ENCODE results near the gene UPK1B.
"Not testable (repeated sequence)": the region's sequence is repeated elsewhere in the genome, so short reads cannot be mapped to it uniquely, and the experiment has no call there.

DNA sequence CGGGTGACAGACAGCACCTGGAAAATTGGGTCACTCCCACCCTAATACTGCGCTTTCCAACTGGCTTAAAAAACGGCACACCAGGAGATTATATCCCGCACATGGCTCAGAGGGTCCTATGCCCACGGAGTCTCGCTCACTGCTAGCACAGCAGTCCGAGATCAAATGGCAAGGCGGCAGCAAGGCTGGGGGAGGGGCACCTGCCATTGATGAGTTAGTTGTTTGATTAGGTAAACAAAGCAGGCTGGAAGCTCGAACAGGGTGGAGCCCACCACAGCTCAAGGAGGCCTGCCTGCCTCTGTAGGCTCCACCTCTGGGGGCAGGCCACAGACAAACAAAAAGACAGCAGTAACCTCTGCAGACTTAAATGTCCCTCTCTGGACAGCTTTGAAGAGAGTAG lies 8.7 kb upstream of the UPK1B start:
- TF ChIP-seq, protein P1, sequence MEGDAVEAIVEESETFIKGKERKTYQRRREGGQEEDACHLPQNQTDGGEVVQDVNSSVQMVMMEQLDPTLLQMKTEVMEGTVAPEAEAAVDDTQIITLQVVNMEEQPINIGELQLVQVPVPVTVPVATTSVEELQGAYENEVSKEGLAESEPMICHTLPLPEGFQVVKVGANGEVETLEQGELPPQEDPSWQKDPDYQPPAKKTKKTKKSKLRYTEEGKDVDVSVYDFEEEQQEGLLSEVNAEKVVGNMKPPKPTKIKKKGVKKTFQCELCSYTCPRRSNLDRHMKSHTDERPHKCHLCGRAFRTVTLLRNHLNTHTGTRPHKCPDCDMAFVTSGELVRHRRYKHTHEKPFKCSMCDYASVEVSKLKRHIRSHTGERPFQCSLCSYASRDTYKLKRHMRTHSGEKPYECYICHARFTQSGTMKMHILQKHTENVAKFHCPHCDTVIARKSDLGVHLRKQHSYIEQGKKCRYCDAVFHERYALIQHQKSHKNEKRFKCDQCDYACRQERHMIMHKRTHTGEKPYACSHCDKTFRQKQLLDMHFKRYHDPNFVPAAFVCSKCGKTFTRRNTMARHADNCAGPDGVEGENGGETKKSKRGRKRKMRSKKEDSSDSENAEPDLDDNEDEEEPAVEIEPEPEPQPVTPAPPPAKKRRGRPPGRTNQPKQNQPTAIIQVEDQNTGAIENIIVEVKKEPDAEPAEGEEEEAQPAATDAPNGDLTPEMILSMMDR (IDR thresholded peaks at IDR 0.05), result not testable (repeated sequence)
- not testable (repeated sequence) for TF ChIP-seq ZFX (IDR thresholded peaks at IDR 0.05; ENCODE audit: borderline replicate concordance)
